G401 (cell line): ENCODE results near the gene ADGRG6. TPM values are rescaled to one million over a fixed set of nuclear protein-coding genes. Genes with fewer than 3 reads are reported as not detected.
"Not testable (repeated sequence)": the region's sequence is repeated elsewhere in the genome, so short reads cannot be mapped to it uniquely, and the experiment has no call there.

Experiments used
- DNase-seq: peaks from one replicate; pipeline ENCODE4 v3.0.0-alpha.2; 2015; ENCODE audit warnings: low spot score
- in situ Hi-C: cut with HindIII; loops from 2 replicates; pipeline ENCODE4 v1.10.0; 2016; ENCODE audit warnings: low sequenced_read_pairs, mixed read lengths
- total RNA-seq: library from RNA; depleted of rRNA; stranded (reverse); fragments of >200 nt; shearing (Covaris generic); gene quantifications from 2 replicates; pipeline ENCODE4 v1.2.3, GENCODE V29; 2014; rRNA removed

ADGRG6 gene
- total RNA-seq = 1.1 and 3.3 TPM in 2 replicates

GRCh38 chr6:142301651-142302391, at the start of gene ADGRG6:
TSS of gene ADGRG6 (plus strand) at chr6:142302007. CDS start at chr6:142302330, 323 bp downstream.
- in situ Hi-C loops = no loop called here
- DNase-seq = no peak

GRCh38 chr6:142254513-142254912, 47.3 kb upstream of the ADGRG6 start:
- DNase-seq = no peak
- in situ Hi-C loops = no loop called here

GRCh38 chr6:142255785-142256184, 46.0 kb upstream of the ADGRG6 start:
- DNase-seq = no peak
- in situ Hi-C loops = no loop called here

GRCh38 chr6:142258305-142258704, 43.5 kb upstream of the ADGRG6 start:
- DNase-seq = no peak
- in situ Hi-C loops = no loop called here

GRCh38 chr6:142258757-142259156, 43.0 kb upstream of the ADGRG6 start:
- no peak for DNase-seq
- in situ Hi-C loops = no loop called here

- DNase-seq = no peak
- in situ Hi-C loops = no loop called here
These were observed 41.1 kb upstream of the ADGRG6 start for GRCh38 chr6:142260748-142261147.

DNA sequence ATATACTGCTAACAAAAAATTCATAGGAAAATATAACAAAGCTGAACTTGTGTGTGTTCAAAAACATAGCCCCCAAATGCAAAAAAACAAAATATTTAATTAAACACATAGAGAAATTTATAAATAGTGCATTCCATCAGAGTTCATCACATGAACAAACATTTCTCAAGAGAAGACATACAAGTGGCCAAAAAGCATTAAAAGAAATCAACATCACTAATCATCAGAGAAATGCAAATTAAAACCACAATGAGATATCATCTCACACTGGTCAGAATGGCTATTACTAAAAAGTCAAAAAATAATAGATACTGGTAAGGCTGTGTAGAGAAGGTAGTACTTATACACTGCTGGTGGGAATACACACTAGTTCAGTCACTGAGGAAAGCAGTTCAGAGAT, 39.6 kb upstream of the ADGRG6 start:
- no peak for DNase-seq
- in situ Hi-C loops = no loop called here

- in situ Hi-C loops = no loop called here
- DNase-seq = no peak
These were observed 36.3 kb upstream of the ADGRG6 start for GRCh38 chr6:142265476-142265875.

- in situ Hi-C loops = no loop called here
- no peak for DNase-seq
These were observed 35.7 kb upstream of the ADGRG6 start for GRCh38 chr6:142266060-142266459.

DNA sequence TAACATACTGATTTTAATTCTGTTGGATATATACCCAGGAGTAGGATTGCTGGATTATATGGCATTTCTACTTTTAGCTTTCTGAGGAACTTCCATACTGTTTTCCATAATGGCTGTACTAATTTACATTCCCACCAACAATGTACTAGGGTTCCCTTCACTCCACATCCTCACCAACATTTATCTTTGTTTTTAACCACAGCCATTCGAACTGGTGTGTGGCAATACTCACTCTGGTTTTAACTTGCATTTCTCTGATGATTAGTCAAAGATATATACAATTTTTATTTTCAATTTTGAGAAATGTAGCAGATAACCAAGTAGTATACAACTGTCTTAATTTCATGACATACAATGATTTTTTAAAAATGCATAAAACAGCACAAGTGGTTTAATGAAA, 30.3 kb upstream of the ADGRG6 start:
- in situ Hi-C loops = no loop called here
- no peak for DNase-seq

GRCh38 chr6:142274656-142275055, 27.2 kb upstream of the ADGRG6 start:
- DNase-seq = no peak

GRCh38 chr6:142275236-142276006, 26.4 kb upstream of the ADGRG6 start:
- DNase-seq = no peak
- in situ Hi-C loops = no loop called here

More at GRCh38 chr6:142274656-142275055, 27.2 kb upstream of the ADGRG6 start:
- in situ Hi-C loops = no loop called here

GRCh38 chr6:142276256-142276655, 25.6 kb upstream of the ADGRG6 start:
- in situ Hi-C loops = no loop called here
- DNase-seq = no peak

- DNase-seq = no peak
- in situ Hi-C loops = no loop called here
These were observed 22.2 kb upstream of the ADGRG6 start for GRCh38 chr6:142279350-142280180.

DNA sequence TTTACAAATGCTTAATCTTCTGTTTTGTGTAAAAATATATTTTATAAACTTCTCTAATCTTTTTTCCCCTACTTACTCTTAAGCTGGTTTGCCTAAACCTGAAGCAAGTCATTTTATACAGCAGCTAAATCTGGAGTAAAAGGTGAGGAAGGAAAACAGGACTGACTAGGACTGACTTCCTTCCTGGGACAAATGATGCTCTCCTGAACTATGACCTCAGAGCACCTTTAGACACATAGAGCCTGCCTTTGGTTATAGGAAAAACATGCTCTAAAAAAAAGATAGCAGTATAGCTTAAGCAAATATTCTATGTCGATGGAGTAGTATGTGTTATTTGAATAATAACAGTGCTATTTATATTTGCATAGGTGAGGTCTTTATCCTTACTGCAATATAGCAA, 21.5 kb upstream of the ADGRG6 start:
- in situ Hi-C loops = no loop called here
- DNase-seq = no peak

DNA sequence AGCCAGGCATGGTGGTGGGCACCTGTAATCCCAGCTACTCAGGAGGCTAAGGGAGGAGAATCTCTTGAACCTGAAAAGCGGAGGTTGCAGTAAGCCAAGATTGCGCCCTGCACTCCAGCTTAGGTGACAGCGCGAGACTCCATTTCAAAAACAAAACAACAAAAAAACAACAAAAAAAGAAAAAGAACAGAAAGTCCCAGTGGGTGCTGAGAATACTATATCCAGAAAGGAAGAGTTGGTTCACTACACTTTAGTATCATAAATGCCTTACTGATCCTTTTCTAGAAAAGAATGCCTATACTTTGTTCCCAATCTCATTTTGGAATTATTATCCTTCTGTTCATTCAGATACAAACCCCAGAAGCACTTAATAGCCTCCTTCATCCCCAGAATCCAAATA, 20.9 kb upstream of the ADGRG6 start:
- DNase-seq = no peak
- in situ Hi-C loops = no loop called here

- in situ Hi-C loops, DNase-seq: not testable (repeated sequence)
These were observed 18.7 kb upstream of the ADGRG6 start for GRCh38 chr6:142283138-142283537.

DNA sequence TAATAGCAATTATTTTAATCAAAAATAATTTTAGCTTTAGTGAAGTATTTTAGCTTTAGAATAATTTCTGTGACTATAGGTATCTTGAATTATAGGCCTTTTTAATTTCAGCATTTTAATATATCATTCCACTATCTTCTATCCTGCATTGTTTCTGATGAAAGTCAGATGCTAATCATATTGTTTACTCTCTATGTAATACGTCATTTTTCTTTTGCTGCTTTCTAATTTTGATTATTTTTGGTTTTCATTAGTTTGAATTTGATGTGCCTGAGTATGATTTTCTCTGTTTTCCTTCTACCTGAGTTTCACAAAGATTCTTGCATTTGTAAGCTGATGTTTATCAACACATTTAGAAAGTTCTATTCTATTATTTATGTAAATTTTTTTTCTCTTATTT, 17.4 kb upstream of the ADGRG6 start:
- in situ Hi-C loops = no loop called here
- DNase-seq = no peak

GRCh38 chr6:142285235-142286087, 16.3 kb upstream of the ADGRG6 start:
- in situ Hi-C loops = no loop called here
- DNase-seq = no peak
